Liver (tissue), 3 donors: ENCODE measurements around the gene PLXNA2.

Experiments
- ATF3 ChIP-seq: IDR thresholded peaks from 2 replicates; pipeline ENCODE4 v1.6.1; 2016; ENCODE audit warnings: antibody characterized with exemption
- CTCF ChIP-seq: fragments of 150-350 bp; IDR thresholded peaks from 2 replicates; pipeline ENCODE4 v1.5.1; 2017; ENCODE audit warnings: improper control_type of control experiment, low read depth, low read length; ENCODE audit not compliant: missing input control
- FOXA1 ChIP-seq: IDR thresholded peaks from 2 replicates; pipeline ENCODE4 v1.6.1; 2016; ENCODE audit warnings: antibody characterized with exemption
- GABPA ChIP-seq, 2 donors: IDR thresholded peaks in 1 of 2; conservative IDR thresholded peaks in 1 of 2; 2 replicates each; pipeline ENCODE4 v1.6.1; 2016; ENCODE audit warnings: antibody characterized with exemption in 2 of 2, mild to moderate bottlenecking in 1 of 2, moderate library complexity in 1 of 2
- HNF4A ChIP-seq, 2 donors: conservative IDR thresholded peaks; 2 replicates each; pipeline ENCODE4 v1.6.1; 2016; ENCODE audit warnings: antibody characterized with exemption in 2 of 2, mild to moderate bottlenecking in 2 of 2
- JUND ChIP-seq, 2 donors: IDR thresholded peaks; 2 replicates each; pipeline ENCODE4 v1.6.1; 2016; ENCODE audit warnings: antibody characterized with exemption in 2 of 2
- RXRA ChIP-seq, 2 donors: IDR thresholded peaks; 2 replicates each; pipeline ENCODE4 v1.6.1; 2017 to 2018; ENCODE audit warnings: antibody characterized with exemption in 2 of 2, mild to moderate bottlenecking in 1 of 2
- TAF1 ChIP-seq: conservative IDR thresholded peaks from 2 replicates; pipeline ENCODE4 v1.6.1; 2016; ENCODE audit warnings: antibody characterized with exemption, mild to moderate bottlenecking
- YY1 ChIP-seq: IDR thresholded peaks from 2 replicates; pipeline ENCODE4 v1.6.1; 2016; ENCODE audit warnings: antibody characterized with exemption, mild to moderate bottlenecking
- ZBTB33 ChIP-seq: IDR thresholded peaks from 2 replicates; pipeline ENCODE4 v1.6.1; 2016; ENCODE audit warnings: antibody characterized with exemption
- TF ChIP-seq, protein P1 (sequence below): IDR thresholded peaks from 2 replicates; pipeline ENCODE4 v1.6.1; 2016; ENCODE audit warnings: antibody characterized with exemption, mild to moderate bottlenecking
- TF ChIP-seq, protein P2 (sequence below): IDR thresholded peaks from 2 replicates; pipeline ENCODE4 v1.6.1; 2016; ENCODE audit warnings: antibody characterized with exemption
- donor health status: healthy.
- donor health status: healthy.

- TF ChIP-seq CTCF (no peak), RXRA (IDR thresholded peaks at IDR 0.05) (no peak), ATF3 (no peak), GABPA (IDR thresholded peaks at IDR 0.05 in 1 of 2, conservative IDR thresholded peaks at IDR 0.05 in 1 of 2) (no peak), FOXA1 (no peak), JUND (IDR thresholded peaks at IDR 0.05) (no peak), ZBTB33 (no peak), TAF1 (no peak), YY1 (no peak), HNF4A (conservative IDR thresholded peaks at IDR 0.05) (no peak)
- TF ChIP-seq, protein P1, sequence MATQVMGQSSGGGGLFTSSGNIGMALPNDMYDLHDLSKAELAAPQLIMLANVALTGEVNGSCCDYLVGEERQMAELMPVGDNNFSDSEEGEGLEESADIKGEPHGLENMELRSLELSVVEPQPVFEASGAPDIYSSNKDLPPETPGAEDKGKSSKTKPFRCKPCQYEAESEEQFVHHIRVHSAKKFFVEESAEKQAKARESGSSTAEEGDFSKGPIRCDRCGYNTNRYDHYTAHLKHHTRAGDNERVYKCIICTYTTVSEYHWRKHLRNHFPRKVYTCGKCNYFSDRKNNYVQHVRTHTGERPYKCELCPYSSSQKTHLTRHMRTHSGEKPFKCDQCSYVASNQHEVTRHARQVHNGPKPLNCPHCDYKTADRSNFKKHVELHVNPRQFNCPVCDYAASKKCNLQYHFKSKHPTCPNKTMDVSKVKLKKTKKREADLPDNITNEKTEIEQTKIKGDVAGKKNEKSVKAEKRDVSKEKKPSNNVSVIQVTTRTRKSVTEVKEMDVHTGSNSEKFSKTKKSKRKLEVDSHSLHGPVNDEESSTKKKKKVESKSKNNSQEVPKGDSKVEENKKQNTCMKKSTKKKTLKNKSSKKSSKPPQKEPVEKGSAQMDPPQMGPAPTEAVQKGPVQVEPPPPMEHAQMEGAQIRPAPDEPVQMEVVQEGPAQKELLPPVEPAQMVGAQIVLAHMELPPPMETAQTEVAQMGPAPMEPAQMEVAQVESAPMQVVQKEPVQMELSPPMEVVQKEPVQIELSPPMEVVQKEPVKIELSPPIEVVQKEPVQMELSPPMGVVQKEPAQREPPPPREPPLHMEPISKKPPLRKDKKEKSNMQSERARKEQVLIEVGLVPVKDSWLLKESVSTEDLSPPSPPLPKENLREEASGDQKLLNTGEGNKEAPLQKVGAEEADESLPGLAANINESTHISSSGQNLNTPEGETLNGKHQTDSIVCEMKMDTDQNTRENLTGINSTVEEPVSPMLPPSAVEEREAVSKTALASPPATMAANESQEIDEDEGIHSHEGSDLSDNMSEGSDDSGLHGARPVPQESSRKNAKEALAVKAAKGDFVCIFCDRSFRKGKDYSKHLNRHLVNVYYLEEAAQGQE, result no peak
- TF ChIP-seq, protein P2, sequence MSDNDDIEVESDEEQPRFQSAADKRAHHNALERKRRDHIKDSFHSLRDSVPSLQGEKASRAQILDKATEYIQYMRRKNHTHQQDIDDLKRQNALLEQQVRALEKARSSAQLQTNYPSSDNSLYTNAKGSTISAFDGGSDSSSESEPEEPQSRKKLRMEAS, result no peak
Measured at GRCh38 chr1:208250613-208251012, 6.4 kb upstream of the PLXNA2 start.
